DMS 273 treated with DMSO at 0.1 percent for 48 hours (cell line): ENCODE data around the gene PCYT2.

Experiments used
- DNase-seq: peaks from one replicate; lab custom pipeline; 2025; lab: John Stamatoyannopoulos, UW

PCYT2 gene

GRCh38 chr17:81851423-81851822 is 59.8 kb downstream of the PCYT2 start:
- no peak for DNase-seq
